SK-N-SH (cell line): ENCODE data around the gene MLST8.

ENCODE experiments used
- MAX ChIP-seq: IDR thresholded peaks from 2 replicates; pipeline ENCODE4 v1.4.0; 2012; ENCODE audit warnings: low read depth
- POLR2AphosphoS5 ChIP-seq: IDR thresholded peaks from 2 replicates; pipeline ENCODE4 v1.6.1; 2012; ENCODE audit warnings: low read depth, low read length
- RAD21 ChIP-seq: IDR thresholded peaks from 2 replicates; pipeline ENCODE4 v1.6.1; 2012; ENCODE audit warnings: mild to moderate bottlenecking, low read length
- RCOR1 ChIP-seq: fragments of 150-350 bp; IDR thresholded peaks from 2 replicates; pipeline ENCODE4 v1.6.1; 2017; ENCODE audit warnings: antibody characterized with exemption, low read length
- TF ChIP-seq, protein P1 (sequence below): IDR thresholded peaks from 2 replicates; pipeline ENCODE4 v1.6.1; 2012; ENCODE audit warnings: mild to moderate bottlenecking, low read depth, low read length, moderate library complexity
- TF ChIP-seq, protein P2 (sequence below): fragments of 200-600 bp; sonication (generic); IDR thresholded peaks from 2 replicates; pipeline ENCODE4 v1.6.1; 2017; ENCODE audit warnings: antibody characterized with exemption, mild to moderate bottlenecking, moderate library complexity

- TF ChIP-seq POLR2AphosphoS5, result no peak
- TF ChIP-seq, protein P1, sequence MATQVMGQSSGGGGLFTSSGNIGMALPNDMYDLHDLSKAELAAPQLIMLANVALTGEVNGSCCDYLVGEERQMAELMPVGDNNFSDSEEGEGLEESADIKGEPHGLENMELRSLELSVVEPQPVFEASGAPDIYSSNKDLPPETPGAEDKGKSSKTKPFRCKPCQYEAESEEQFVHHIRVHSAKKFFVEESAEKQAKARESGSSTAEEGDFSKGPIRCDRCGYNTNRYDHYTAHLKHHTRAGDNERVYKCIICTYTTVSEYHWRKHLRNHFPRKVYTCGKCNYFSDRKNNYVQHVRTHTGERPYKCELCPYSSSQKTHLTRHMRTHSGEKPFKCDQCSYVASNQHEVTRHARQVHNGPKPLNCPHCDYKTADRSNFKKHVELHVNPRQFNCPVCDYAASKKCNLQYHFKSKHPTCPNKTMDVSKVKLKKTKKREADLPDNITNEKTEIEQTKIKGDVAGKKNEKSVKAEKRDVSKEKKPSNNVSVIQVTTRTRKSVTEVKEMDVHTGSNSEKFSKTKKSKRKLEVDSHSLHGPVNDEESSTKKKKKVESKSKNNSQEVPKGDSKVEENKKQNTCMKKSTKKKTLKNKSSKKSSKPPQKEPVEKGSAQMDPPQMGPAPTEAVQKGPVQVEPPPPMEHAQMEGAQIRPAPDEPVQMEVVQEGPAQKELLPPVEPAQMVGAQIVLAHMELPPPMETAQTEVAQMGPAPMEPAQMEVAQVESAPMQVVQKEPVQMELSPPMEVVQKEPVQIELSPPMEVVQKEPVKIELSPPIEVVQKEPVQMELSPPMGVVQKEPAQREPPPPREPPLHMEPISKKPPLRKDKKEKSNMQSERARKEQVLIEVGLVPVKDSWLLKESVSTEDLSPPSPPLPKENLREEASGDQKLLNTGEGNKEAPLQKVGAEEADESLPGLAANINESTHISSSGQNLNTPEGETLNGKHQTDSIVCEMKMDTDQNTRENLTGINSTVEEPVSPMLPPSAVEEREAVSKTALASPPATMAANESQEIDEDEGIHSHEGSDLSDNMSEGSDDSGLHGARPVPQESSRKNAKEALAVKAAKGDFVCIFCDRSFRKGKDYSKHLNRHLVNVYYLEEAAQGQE, result no peak
- TF ChIP-seq, protein P2, sequence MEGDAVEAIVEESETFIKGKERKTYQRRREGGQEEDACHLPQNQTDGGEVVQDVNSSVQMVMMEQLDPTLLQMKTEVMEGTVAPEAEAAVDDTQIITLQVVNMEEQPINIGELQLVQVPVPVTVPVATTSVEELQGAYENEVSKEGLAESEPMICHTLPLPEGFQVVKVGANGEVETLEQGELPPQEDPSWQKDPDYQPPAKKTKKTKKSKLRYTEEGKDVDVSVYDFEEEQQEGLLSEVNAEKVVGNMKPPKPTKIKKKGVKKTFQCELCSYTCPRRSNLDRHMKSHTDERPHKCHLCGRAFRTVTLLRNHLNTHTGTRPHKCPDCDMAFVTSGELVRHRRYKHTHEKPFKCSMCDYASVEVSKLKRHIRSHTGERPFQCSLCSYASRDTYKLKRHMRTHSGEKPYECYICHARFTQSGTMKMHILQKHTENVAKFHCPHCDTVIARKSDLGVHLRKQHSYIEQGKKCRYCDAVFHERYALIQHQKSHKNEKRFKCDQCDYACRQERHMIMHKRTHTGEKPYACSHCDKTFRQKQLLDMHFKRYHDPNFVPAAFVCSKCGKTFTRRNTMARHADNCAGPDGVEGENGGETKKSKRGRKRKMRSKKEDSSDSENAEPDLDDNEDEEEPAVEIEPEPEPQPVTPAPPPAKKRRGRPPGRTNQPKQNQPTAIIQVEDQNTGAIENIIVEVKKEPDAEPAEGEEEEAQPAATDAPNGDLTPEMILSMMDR, result no peak
- no peak for TF ChIP-seq RCOR1
- no peak for TF ChIP-seq MAX
- TF ChIP-seq RAD21, result no peak
Measured at GRCh38 chr16:2237493-2238149, 32.4 kb downstream of the MLST8 start.
